GM12878 (cell line): Measurements from ENCODE around the gene ECI1. TPM values are rescaled to one million over a fixed set of nuclear protein-coding genes. Genes with fewer than 3 reads are reported as not detected.

Experiments
- ATAC-seq: fragments of 200-7000 bp; cut with Tn5 transposase; 3 replicates; pipeline ENCODE4 v1.9.1; 2020; ENCODE audit warnings: mild to moderate bottlenecking, moderate library complexity
- BruUV-seq: library from RNA; stranded (reverse); fragments of 400-500 nt; replicated peaks from 2 replicates; lab custom pipeline; 2021; lab: Mats Ljungman, UMichigan
- CTCF ChIA-PET: fragments of 300-600 bp; sonication (Branson Sonifier 250); formaldehyde crosslinking; extraction: SDS; loops from one replicate; lab custom pipeline; 2021; ENCODE audit warnings: inconsistent platforms; lab: Yijun Ruan, JAX
- POLR2A ChIA-PET: fragments of 350-600 bp; formaldehyde crosslinking; extraction: SDS; loops from one replicate; lab custom pipeline; 2021; ENCODE audit warnings: inconsistent platforms; lab: Charles Lee
- RAD21 ChIA-PET: fragments of 300-600 bp; sonication (Branson Sonifier 250); formaldehyde crosslinking; loops from one replicate; lab custom pipeline; 2023; ENCODE audit warnings: antibody characterized with exemption; ENCODE audit not compliant: unreplicated experiment; lab: Charles Lee
- SMC1A ChIA-PET: fragments of 300-600 bp; sonication (Branson Sonifier 250); formaldehyde crosslinking; loops from one replicate; lab custom pipeline; 2023; ENCODE audit not compliant: unreplicated experiment, uncharacterized antibody; lab: Charles Lee
- DNase-seq: peaks from one replicate; pipeline ENCODE4 v3.0.0-alpha.2; 2011; ENCODE audit warnings: low read depth, low spot score
- FAIRE-seq: peaks from 3 replicates; lab custom pipeline; 2011; peaks lifted over from hg19 to GRCh38; lab: Jason Lieb, UNC
- H2AFZ ChIP-seq: 2 replicates; pipeline ENCODE4 v1.6.0; 2011; ENCODE audit warnings: low read depth, low read length, control low read depth; ENCODE audit not compliant: control insufficient read depth
- H3K27ac ChIP-seq: 2 replicates; pipeline ENCODE4 v1.5.1; 2011; ENCODE audit warnings: control low read depth; ENCODE audit not compliant: control insufficient read depth, insufficient read depth
- H3K27me3 ChIP-seq, 2 experiments: replicated peaks in 1 of 2; 2 replicates each; pipeline versions ENCODE4 v1.6.0 to v1.6.1; 2011; ENCODE audit warnings: low read length in 1 of 2; ENCODE audit not compliant: control insufficient read depth in 2 of 2, insufficient read depth in 2 of 2
- H3K36me3 ChIP-seq, 2 experiments: 2 replicates each; pipeline ENCODE4 v1.5.1; 2011; ENCODE audit warnings: low read length in 1 of 2; ENCODE audit not compliant: control insufficient read depth in 2 of 2, insufficient read depth in 2 of 2
- H3K4me1 ChIP-seq: 2 replicates; pipeline ENCODE4 v1.6.1; 2011; ENCODE audit warnings: mild to moderate bottlenecking, low read length, moderate library complexity, mixed read lengths; ENCODE audit not compliant: control insufficient read depth, insufficient read depth
- H3K4me2 ChIP-seq: 2 replicates; pipeline ENCODE4 v1.6.0; 2011; ENCODE audit warnings: control low read depth; ENCODE audit not compliant: control insufficient read depth, insufficient read depth
- H3K4me3 ChIP-seq: fragments of 200-600 bp; sonication (generic); 2 replicates; pipeline ENCODE4 v1.5.1; 2016
- H3K79me2 ChIP-seq: 2 replicates; pipeline ENCODE4 v1.6.0; 2011; ENCODE audit warnings: low read length; ENCODE audit not compliant: control insufficient read depth, insufficient read depth
- H3K9ac ChIP-seq: 2 replicates; pipeline ENCODE4 v1.8.0; 2011; ENCODE audit warnings: low read length, control low read depth, mixed read lengths; ENCODE audit not compliant: control insufficient read depth, insufficient read depth
- H3K9me3 ChIP-seq: replicated peaks from 3 replicates; pipeline ENCODE4 v1.5.1; 2011; ENCODE audit warnings: mild to moderate bottlenecking, low read length; ENCODE audit not compliant: control insufficient read depth, insufficient read depth
- H4K20me1 ChIP-seq: 2 replicates; pipeline ENCODE4 v1.6.0; 2011; ENCODE audit not compliant: control insufficient read depth, insufficient read depth
- ATF7 ChIP-seq: fragments of 450-650 bp; IDR thresholded peaks from 2 replicates; pipeline ENCODE4 v1.6.1; 2016; ENCODE audit warnings: low read depth, mild to moderate bottlenecking
- BRCA1 ChIP-seq: IDR thresholded peaks from 2 replicates; pipeline ENCODE4 v1.6.1; 2011; ENCODE audit warnings: low read depth, low read length, improper control_type of control experiment
- CBFB ChIP-seq: IDR thresholded peaks from 2 replicates; pipeline ENCODE4 v1.6.1; 2016; ENCODE audit warnings: antibody characterized with exemption, low read depth
- CHD1 ChIP-seq: IDR thresholded peaks from 2 replicates; pipeline ENCODE4 v1.6.1; 2012; ENCODE audit warnings: low read depth, low read length, improper control_type of control experiment
- CREM ChIP-seq: IDR thresholded peaks from 2 replicates; pipeline ENCODE4 v1.6.1; 2014; ENCODE audit warnings: antibody characterized with exemption, low read depth
- EZH2 ChIP-seq: IDR thresholded peaks from 2 replicates; pipeline ENCODE4 v1.6.1; 2012; ENCODE audit warnings: low read depth, mild to moderate bottlenecking, control low read depth, inconsistent platforms, low read length, borderline replicate concordance; ENCODE audit not compliant: control insufficient read depth
- LARP7 ChIP-seq: fragments of 450-650 bp; IDR thresholded peaks from 2 replicates; pipeline ENCODE4 v1.6.1; 2017; ENCODE audit warnings: mild to moderate bottlenecking
- MTA3 ChIP-seq: IDR thresholded peaks from 2 replicates; pipeline ENCODE4 v1.6.1; 2012; ENCODE audit warnings: low read length, inconsistent platforms, borderline replicate concordance
- NRF1 ChIP-seq: conservative IDR thresholded peaks from 2 replicates; pipeline ENCODE4 v1.6.1; 2011; ENCODE audit warnings: mild to moderate bottlenecking, low read depth, low read length, improper control_type of control experiment
- RFX5 ChIP-seq: IDR thresholded peaks from 2 replicates; pipeline ENCODE4 v1.6.1; 2011; ENCODE audit warnings: low read depth, low read length, improper control_type of control experiment
- SIN3A ChIP-seq: IDR thresholded peaks from 2 replicates; pipeline ENCODE4 v1.6.1; 2012; ENCODE audit warnings: low read depth, low read length, improper control_type of control experiment
- TARDBP ChIP-seq: IDR thresholded peaks from 2 replicates; pipeline ENCODE4 v1.6.1; 2016; ENCODE audit warnings: borderline replicate concordance
- YBX1 ChIP-seq: fragments of 450-650 bp; IDR thresholded peaks from 2 replicates; pipeline ENCODE4 v1.6.1; 2016; ENCODE audit warnings: antibody characterized with exemption
- ZNF217 ChIP-seq: fragments of 450-650 bp; IDR thresholded peaks from 2 replicates; pipeline ENCODE4 v1.6.1; 2017; ENCODE audit warnings: antibody characterized with exemption, mild to moderate bottlenecking
- WGBS: methylation state at CpG from one replicate; pipeline ENCODE4 v1.1.6; 2016; ENCODE audit warnings: low lambda C conversion rate; ENCODE audit not compliant: insufficient replicate concordance, insufficient coverage; ENCODE audit errors: missing lambda C conversion rate; 5-methylcytosine and 5-hydroxymethylcytosine counted together
- in situ Hi-C: fragments of 300-500 bp; cut with MboI; formaldehyde crosslinking; loops from 9 replicates; pipeline ENCODE4 v1.14.3; 2018; ENCODE audit warnings: mixed read lengths
- intact Hi-C: fragments of 100-400 bp; cut with micrococcal nuclease; formaldehyde crosslinking; loops from one replicate; pipeline ENCODE4 v1.14.2; 2022; ENCODE audit not compliant: unreplicated experiment
- polyA plus RNA-seq, 11 experiments: library from polyadenylated mRNA; depleted of rRNA in 4 of 11; unstranded in 6 of 11; stranded (reverse) in 5 of 11; fragments of >200 nt; fragmentation: Nextera tagmentation in 4 of 11; fragmentation: Illumina TruSeq in 1 of 11; extraction: Ambion mirVana in 4 of 11; extraction: Trizol in 1 of 11; gene quantifications; 1 replicate in 1 of 11; 2 replicates in 10 of 11; pipeline versions ENCODE4 v1.2.1 to v1.2.3, GENCODE V29; 2011 to 2016; ENCODE audit warnings: inconsistent platforms in 2 of 11, missing spikeins in 2 of 11, low read depth in 1 of 11
- total RNA-seq, 4 experiments: library from RNA; depleted of rRNA in 3 of 4; stranded (reverse); fragments of >200 nt in 3 of 4; fragmentation: Illumina TruSeq in 1 of 4; extraction: Trizol in 1 of 4; gene quantifications; 2 replicates each; pipeline versions ENCODE4 v1.2.1 to v1.2.3, GENCODE V29; 2013 to 2021
- TF ChIP-seq, protein P1 (sequence below): fragments of 450-650 bp; IDR thresholded peaks from 2 replicates; pipeline ENCODE4 v1.6.1; 2016; ENCODE audit warnings: mild to moderate bottlenecking
- TF ChIP-seq, protein P2 (sequence below): IDR thresholded peaks from 2 replicates; pipeline ENCODE4 v1.6.1; 2012; ENCODE audit warnings: mild to moderate bottlenecking, low read depth, low read length
- TF ChIP-seq, protein P3 (sequence below): fragments of 450-650 bp; IDR thresholded peaks from 2 replicates; pipeline ENCODE4 v1.6.1; 2017; ENCODE audit warnings: borderline replicate concordance
- TF ChIP-seq, protein P4 (sequence below): fragments of 450-650 bp; formaldehyde crosslinking; IDR thresholded peaks from 2 replicates; pipeline ENCODE4 v1.4.0; 2020; ENCODE audit warnings: mild to moderate bottlenecking, moderate library complexity

ECI1 gene
- total and polyA plus RNA-seq, 10 of the 15 experiments (the other 5 are each of a cell fraction or from before 2014, with no cell fraction given) = 2.2 to 82.1 (median 24.8) TPM

DNA sequence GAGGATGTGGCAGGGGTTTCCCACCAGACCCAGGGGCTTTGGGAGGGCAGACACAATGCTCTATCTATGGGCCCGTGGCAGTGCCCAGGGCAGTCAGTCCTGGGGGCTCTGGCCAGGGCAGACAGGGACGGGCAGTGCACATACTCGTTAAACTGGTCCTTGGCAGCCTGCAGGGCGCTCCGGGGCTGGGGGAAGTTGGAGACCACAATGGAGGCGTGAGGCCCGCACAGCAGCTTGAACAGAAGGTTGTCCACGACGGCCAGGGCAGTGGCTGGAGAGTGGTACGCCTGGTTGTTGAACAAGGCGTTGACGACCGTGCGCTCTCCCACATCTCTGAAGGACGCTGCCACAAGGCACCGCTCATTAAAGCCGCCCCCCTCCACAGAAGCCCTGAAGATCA is 35.2 kb upstream of the ECI1 start:
- SMC1A ChIA-PET = no interaction called here
- H4K20me1 ChIP-seq = no peaks in the 10 kb centered on the region
- DNase-seq = no peak
- in situ Hi-C loops = no loop called here
- no peaks in the 10 kb centered on the region for H3K36me3 ChIP-seq
- H2AFZ ChIP-seq = no peak overlapping the region
- RAD21 ChIA-PET = no interaction called here
- no peaks in the 10 kb centered on the region for H3K4me1 ChIP-seq
- H3K4me3 ChIP-seq = no peak overlapping the region
- intact Hi-C loops = no loop called here
- H3K4me2 ChIP-seq = no peak overlapping the region
- H3K27ac ChIP-seq = no peak overlapping the region
- H3K79me2 ChIP-seq = no peaks in the 10 kb centered on the region
- H3K27me3 ChIP-seq = no peaks in the 10 kb centered on the region; a peak in 1 of 4 replicates
- FAIRE-seq = no peak
- BruUV-seq = no TSS peak
- no peaks in the 10 kb centered on the region for H3K9me3 ChIP-seq
- POLR2A ChIA-PET = no interaction called here
- 54% methylated on average over 15 of the region's 17 CpGs for WGBS
- CTCF ChIA-PET = no interaction called here
- no peak for ATAC-seq
- no peak overlapping the region for H3K9ac ChIP-seq
- TF ChIP-seq TARDBP (no peak), CBFB (no peak), CREM (no peak), ATF7 (no peak), ZNF217 (no peak), NRF1 (no peak), YBX1 (no peak), CHD1 (no peak), RFX5 (no peak), LARP7 (no peak), SIN3A (no peak), EZH2 (no peak), BRCA1 (no peak), MTA3 (no peak)
- TF ChIP-seq, protein P1, sequence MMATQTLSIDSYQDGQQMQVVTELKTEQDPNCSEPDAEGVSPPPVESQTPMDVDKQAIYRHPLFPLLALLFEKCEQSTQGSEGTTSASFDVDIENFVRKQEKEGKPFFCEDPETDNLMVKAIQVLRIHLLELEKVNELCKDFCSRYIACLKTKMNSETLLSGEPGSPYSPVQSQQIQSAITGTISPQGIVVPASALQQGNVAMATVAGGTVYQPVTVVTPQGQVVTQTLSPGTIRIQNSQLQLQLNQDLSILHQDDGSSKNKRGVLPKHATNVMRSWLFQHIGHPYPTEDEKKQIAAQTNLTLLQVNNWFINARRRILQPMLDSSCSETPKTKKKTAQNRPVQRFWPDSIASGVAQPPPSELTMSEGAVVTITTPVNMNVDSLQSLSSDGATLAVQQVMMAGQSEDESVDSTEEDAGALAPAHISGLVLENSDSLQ = no peak
- TF ChIP-seq, protein P2, sequence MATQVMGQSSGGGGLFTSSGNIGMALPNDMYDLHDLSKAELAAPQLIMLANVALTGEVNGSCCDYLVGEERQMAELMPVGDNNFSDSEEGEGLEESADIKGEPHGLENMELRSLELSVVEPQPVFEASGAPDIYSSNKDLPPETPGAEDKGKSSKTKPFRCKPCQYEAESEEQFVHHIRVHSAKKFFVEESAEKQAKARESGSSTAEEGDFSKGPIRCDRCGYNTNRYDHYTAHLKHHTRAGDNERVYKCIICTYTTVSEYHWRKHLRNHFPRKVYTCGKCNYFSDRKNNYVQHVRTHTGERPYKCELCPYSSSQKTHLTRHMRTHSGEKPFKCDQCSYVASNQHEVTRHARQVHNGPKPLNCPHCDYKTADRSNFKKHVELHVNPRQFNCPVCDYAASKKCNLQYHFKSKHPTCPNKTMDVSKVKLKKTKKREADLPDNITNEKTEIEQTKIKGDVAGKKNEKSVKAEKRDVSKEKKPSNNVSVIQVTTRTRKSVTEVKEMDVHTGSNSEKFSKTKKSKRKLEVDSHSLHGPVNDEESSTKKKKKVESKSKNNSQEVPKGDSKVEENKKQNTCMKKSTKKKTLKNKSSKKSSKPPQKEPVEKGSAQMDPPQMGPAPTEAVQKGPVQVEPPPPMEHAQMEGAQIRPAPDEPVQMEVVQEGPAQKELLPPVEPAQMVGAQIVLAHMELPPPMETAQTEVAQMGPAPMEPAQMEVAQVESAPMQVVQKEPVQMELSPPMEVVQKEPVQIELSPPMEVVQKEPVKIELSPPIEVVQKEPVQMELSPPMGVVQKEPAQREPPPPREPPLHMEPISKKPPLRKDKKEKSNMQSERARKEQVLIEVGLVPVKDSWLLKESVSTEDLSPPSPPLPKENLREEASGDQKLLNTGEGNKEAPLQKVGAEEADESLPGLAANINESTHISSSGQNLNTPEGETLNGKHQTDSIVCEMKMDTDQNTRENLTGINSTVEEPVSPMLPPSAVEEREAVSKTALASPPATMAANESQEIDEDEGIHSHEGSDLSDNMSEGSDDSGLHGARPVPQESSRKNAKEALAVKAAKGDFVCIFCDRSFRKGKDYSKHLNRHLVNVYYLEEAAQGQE = no peak
- TF ChIP-seq, protein P3, sequence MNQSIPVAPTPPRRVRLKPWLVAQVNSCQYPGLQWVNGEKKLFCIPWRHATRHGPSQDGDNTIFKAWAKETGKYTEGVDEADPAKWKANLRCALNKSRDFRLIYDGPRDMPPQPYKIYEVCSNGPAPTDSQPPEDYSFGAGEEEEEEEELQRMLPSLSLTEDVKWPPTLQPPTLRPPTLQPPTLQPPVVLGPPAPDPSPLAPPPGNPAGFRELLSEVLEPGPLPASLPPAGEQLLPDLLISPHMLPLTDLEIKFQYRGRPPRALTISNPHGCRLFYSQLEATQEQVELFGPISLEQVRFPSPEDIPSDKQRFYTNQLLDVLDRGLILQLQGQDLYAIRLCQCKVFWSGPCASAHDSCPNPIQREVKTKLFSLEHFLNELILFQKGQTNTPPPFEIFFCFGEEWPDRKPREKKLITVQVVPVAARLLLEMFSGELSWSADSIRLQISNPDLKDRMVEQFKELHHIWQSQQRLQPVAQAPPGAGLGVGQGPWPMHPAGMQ = no peak
- TF ChIP-seq, protein P4, sequence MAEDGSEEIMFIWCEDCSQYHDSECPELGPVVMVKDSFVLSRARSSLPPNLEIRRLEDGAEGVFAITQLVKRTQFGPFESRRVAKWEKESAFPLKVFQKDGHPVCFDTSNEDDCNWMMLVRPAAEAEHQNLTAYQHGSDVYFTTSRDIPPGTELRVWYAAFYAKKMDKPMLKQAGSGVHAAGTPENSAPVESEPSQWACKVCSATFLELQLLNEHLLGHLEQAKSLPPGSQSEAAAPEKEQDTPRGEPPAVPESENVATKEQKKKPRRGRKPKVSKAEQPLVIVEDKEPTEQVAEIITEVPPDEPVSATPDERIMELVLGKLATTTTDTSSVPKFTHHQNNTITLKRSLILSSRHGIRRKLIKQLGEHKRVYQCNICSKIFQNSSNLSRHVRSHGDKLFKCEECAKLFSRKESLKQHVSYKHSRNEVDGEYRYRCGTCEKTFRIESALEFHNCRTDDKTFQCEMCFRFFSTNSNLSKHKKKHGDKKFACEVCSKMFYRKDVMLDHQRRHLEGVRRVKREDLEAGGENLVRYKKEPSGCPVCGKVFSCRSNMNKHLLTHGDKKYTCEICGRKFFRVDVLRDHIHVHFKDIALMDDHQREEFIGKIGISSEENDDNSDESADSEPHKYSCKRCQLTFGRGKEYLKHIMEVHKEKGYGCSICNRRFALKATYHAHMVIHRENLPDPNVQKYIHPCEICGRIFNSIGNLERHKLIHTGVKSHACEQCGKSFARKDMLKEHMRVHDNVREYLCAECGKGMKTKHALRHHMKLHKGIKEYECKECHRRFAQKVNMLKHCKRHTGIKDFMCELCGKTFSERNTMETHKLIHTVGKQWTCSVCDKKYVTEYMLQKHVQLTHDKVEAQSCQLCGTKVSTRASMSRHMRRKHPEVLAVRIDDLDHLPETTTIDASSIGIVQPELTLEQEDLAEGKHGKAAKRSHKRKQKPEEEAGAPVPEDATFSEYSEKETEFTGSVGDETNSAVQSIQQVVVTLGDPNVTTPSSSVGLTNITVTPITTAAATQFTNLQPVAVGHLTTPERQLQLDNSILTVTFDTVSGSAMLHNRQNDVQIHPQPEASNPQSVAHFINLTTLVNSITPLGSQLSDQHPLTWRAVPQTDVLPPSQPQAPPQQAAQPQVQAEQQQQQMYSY = no peak
